UCSD-AML1 (cell line): Measurements from ENCODE around the gene AFF3.
"Not testable (repeated sequence)": the region's sequence is repeated elsewhere in the genome, so short reads cannot be mapped to it uniquely, and the experiment has no call there.

Experiments used
- DNase-seq: peaks from one replicate; lab custom pipeline; 2025; ENCODE audit not compliant: unreplicated experiment; lab: John Stamatoyannopoulos, UW

Gene AFF3

GRCh38 chr2:99977966-99978365 is 164.4 kb downstream of the AFF3 start:
- no peak for DNase-seq

- DNase-seq: no peak
Measured at GRCh38 chr2:99975386-99975785, 167.0 kb downstream of the AFF3 start.

GRCh38 chr2:99974682-99975375 is 167.6 kb downstream of the AFF3 start:
- DNase-seq: no peak

GRCh38 chr2:99974275-99974674 is 168.1 kb downstream of the AFF3 start:
- DNase-seq: no peak

- DNase-seq: no peak
Measured at GRCh38 chr2:99971326-99971900, 171.0 kb downstream of the AFF3 start.

DNA sequence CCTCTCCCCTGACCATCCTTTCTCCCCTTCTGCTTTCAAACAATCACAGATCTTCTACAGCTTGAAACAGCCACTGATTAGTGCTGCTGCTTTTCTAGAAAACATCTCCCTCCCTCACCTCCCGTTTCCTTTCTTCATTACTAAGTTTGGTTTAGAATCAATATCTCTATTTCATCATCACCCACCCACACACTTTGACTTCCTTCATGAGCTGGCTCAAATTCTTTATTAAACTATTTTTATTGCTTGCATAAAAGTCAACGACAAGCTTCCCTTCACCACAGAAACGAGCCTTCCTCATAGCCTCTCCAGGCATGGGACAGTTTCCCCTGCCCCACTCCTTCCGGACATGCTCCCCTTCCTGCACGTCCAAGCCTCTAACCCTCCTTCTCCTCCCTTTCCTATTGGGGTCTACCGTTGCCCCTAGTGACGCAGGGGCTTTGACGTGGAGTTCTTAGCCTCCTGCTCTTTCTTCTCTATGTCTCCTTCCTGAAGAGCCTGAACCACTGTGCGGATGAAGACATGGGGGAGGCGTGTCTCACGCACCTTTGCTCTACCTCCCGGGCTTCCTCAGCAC is 172.0 kb downstream of the AFF3 start:
- DNase-seq: no peak

DNA sequence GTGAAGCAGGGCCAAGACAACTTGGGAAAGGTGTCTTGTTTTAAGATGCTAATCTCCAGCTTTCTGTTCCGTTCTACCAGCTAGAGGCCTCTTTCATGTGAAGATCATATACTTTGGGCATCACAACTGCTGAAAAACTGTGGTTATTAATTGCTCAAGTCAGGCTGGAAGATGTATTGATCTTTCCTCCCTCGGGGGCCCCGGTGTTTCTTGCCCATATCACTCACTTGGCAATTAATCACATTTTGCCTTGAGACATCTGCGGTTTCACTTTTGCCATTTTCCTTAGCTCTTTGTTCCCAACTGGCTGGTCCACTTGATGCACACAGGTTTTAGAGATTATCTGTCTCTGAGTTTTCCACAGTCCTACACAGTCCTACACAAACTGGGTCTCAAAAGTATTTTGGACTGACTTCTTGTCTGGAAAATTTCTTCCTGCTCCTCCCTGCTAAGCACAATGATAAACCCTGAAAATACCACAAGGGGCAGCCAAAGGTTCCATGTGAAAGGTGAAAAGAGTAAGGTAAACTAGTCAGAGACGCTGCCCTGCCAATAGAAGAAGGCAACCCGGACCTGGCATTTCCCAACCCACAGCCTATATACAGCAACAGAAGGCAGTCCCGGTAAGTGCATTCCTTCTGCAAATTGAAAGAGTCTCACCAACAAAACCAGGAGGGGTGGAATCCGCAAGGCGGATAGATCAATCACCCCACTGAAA is 181.0 kb downstream of the AFF3 start:
- DNase-seq: no peak

- no peak for DNase-seq
Measured at GRCh38 chr2:99960790-99961189, 181.6 kb downstream of the AFF3 start.

DNA sequence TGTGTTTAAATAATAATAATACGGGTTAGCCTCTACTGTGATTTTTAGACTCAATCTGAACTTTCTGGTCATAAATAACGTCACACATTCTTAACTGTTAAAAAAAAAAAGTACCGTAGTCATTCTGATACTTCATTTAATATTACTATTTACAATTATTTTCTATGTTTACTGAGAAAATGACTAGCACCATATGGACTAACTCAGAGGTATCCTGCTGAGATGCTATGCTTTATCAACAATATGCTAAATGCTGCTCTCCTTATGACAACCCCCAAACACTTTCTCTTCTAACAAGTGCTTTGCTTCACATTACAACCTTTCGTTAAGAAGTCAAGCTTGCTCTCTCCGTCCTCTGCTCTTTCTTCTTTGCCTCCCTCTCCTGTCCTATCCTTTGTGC is 182.1 kb downstream of the AFF3 start:
- no peak for DNase-seq

- DNase-seq: no peak
Measured at GRCh38 chr2:99959261-99960014, 183.0 kb downstream of the AFF3 start.

DNA sequence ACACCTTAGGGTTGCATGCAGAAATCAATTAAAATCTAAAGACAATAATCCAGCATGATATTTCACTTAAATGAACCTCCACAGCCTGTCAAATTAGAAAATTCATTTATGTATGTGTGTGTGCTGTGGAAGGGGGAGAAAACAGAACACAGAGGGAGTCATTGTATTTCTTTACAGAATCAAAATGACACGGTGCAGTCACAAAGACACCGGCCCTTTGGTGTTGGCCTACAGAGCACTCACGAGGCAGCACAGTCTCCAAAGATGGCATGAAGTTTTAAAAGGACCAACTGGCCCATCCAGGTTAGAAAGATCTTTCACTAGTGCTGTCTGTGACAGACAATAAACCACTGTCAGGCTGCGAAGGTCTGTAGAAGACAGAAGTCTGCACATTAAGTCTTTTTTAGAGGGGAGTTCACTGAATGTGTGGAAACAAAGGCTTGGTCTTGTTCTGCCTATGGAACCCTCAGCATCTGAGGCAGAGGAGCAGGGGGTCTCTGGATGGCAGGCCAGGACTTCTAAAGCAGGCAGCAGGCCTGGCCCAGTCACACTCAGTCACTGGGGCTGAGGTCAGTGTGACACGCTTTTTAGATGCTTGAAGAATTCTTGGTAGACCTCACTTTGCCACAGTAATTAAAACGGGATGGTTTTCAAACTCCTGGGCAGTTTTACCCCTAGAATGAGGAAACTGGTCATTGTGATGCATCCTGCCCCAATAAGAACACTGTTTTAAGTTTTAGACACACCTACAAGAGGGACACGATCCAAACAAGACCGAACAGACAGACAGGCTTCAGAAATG is 184.9 kb downstream of the AFF3 start:
- DNase-seq: no peak

DNA sequence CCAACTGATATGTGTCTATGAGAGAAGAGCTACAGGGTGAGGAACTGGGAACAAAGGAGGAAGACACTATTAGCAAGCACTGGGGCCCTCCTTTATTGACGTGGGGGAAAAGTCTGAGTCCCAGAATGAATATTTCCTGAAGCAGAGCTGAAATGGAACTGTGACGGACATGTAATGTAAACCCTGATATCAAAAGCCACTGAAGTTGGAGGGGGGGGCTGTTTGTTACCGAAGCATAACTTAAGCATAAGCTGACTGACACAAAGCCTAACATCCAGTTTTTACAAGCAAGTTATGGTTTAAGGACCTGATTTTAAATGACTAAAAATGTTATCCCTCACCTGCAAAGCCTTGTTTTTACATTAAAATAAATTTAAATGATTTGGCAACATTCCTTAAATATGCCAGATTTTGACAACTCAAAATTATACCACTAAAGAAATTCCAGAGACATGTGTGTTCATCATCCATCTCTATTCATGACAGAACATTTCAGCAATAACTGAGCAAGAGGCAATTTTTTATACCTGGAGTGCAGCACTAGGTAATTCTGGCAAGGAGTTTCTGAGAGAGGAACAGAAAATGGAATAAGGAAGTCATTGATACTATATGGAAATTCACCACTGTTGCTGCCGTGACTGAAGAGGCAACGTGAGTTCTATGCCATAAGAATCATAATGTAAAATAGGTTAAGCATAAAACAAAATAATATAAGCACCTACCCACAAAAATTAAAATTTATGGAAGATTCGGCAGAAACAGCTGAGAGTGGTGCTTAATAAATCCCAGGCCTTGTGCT is 186.0 kb downstream of the AFF3 start:
- DNase-seq: no peak

DNA sequence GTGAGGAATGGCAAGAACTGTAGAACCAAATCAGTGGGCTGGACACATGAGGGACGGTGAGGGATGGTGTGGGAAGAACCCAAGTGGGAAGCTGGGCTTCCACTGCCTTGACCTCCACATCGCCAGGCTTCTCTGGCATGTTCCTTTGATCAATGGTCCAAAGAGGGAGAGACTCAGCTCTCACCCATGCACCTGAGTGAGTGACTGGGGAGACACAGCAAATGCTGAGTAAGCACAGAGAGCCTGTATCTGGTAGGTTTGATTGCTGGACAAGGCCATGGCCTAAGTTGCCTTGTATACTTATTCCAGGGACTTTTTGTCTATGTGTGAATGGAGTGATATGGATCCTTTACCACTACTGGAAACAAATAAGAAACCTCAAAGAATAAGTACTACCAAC is 188.6 kb downstream of the AFF3 start:
- no peak for DNase-seq

- no peak for DNase-seq
Measured at GRCh38 chr2:99949963-99950362, 192.4 kb downstream of the AFF3 start.

DNA sequence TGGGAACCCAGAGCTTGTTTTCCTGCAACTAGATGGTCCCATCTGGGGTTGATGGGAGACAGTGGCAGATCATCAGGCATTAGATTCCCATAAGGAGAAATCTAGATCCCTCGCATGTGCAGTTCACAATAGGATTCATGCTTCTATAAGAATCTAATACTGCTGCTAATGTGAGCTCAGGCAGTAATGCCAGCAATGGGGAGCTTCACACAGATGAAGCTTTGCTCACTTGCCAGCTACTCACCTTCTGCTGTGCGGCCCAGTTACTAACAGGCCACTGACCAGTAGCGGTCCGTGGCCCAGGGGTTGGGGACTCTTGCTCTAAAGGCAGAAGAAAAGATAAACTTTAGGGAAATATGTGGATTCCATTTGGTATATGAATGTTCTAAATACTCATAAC is 192.9 kb downstream of the AFF3 start:
- DNase-seq: no peak

- DNase-seq: no peak
Measured at GRCh38 chr2:99948010-99948409, 194.4 kb downstream of the AFF3 start.

GRCh38 chr2:99947366-99947765 is 195.0 kb downstream of the AFF3 start:
- DNase-seq: not testable (repeated sequence)

- no peak for DNase-seq
Measured at GRCh38 chr2:99944019-99944418, 198.4 kb downstream of the AFF3 start.

GRCh38 chr2:99942561-99943347 is 199.6 kb downstream of the AFF3 start:
- no peak for DNase-seq
